WERI-Rb-1 (cell line): ENCODE measurements around the gene TMEM255B.

ENCODE experiments used
- DNase-seq: peaks from one replicate; pipeline ENCODE4 v3.0.0-alpha.2; 2020
- H3K27ac ChIP-seq: fragments of 250-450 bp; sonication (Bioruptor Pico); 2 replicates; pipeline ENCODE4 v1.5.1; 2020; ENCODE audit warnings: mild to moderate bottlenecking, moderate library complexity
- H3K27me3 ChIP-seq: fragments of 250-450 bp; sonication (Bioruptor Pico); 2 replicates; pipeline ENCODE4 v1.5.1; 2021; ENCODE audit warnings: mild to moderate bottlenecking, low read depth, moderate library complexity; ENCODE audit not compliant: insufficient read depth, severe bottlenecking
- H3K36me3 ChIP-seq: fragments of 250-450 bp; sonication (Bioruptor Pico); 2 replicates; pipeline ENCODE4 v1.5.1; 2020; ENCODE audit warnings: mild to moderate bottlenecking, moderate library complexity
- H3K4me3 ChIP-seq: 2 replicates; pipeline ENCODE4 v1.5.1; 2011; ENCODE audit warnings: low read depth, mild to moderate bottlenecking, control low read depth, low read length
- H3K9me3 ChIP-seq: fragments of 250-450 bp; sonication (Bioruptor Pico); 2 replicates; pipeline ENCODE4 v1.5.1; 2021; ENCODE audit warnings: mild to moderate bottlenecking, moderate library complexity; ENCODE audit not compliant: severe bottlenecking
- CTCF ChIP-seq: IDR thresholded peaks from 2 replicates; pipeline ENCODE4 v1.5.1; 2011; ENCODE audit warnings: low read depth, mild to moderate bottlenecking, control low read depth, inconsistent platforms, low read length

The TMEM255B gene

GRCh38 chr13:113777311-113778260, 18.6 kb downstream of the TMEM255B start:
- no peak for TF ChIP-seq CTCF
- no peaks in the 10 kb centered on the region for H3K27me3 ChIP-seq
- no peak overlapping the region for H3K27ac ChIP-seq
- peaks cover 15% of the 10 kb centered on the region for H3K9me3 ChIP-seq
- no peak overlapping the region for H3K4me3 ChIP-seq
- no peak for DNase-seq
- H3K36me3 ChIP-seq: no peaks in the 10 kb centered on the region

- Histone ChIP-seq H3K27ac (no peak overlapping the region), H3K36me3 (no peaks in the 10 kb centered on the region), H3K4me3 (no peak overlapping the region), H3K27me3 (peaks cover 9% of the 10 kb centered on the region), H3K9me3 (peaks cover 6% of the 10 kb centered on the region)
- no peak for TF ChIP-seq CTCF
- no peak for DNase-seq
Observed at GRCh38 chr13:113781571-113781970, 22.5 kb downstream of the TMEM255B start.

DNA sequence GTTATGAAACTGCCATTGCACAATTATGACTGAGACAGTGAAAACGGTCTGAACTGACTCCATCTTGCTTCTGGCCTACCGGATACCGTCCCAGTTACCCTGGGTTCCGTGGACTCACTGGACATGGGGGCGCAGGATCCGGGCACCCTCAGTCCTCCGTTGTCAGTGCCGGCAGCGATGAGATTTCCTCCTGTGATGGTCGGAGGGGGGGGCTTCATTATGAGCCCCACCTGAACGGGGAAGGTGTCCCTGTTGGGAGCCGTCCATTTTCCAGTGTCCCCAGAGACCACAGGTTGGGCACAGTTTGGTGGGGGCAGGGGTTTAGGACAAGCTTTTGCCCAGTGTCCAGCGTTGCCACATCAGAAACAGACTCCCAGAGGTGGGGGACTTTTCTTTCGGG, 23.4 kb downstream of the TMEM255B start:
- TF ChIP-seq CTCF: no peak
- no peak overlapping the region for H3K4me3 ChIP-seq
- DNase-seq: no peak
- H3K36me3 ChIP-seq: no peaks in the 10 kb centered on the region
- H3K9me3 ChIP-seq: peaks cover 6% of the 10 kb centered on the region
- H3K27ac ChIP-seq: no peak overlapping the region
- H3K27me3 ChIP-seq: peaks cover 11% of the 10 kb centered on the region

GRCh38 chr13:113783200-113783881, 24.3 kb downstream of the TMEM255B start:
- DNase-seq: no peak

GRCh38 chr13:113783966-113784644, 25.1 kb downstream of the TMEM255B start:
- DNase-seq: no peak
- no peak overlapping the region for H3K4me3 ChIP-seq
- H3K9me3 ChIP-seq: peaks cover 6% of the 10 kb centered on the region
- no peaks in the 10 kb centered on the region for H3K36me3 ChIP-seq
- TF ChIP-seq CTCF: no peak
- peaks cover 13% of the 10 kb centered on the region for H3K27me3 ChIP-seq
- no peak overlapping the region for H3K27ac ChIP-seq

More at GRCh38 chr13:113783200-113783881, 24.3 kb downstream of the TMEM255B start:
- H3K27ac ChIP-seq: no peak overlapping the region
- TF ChIP-seq CTCF: no peak
- peaks cover 6% of the 10 kb centered on the region for H3K9me3 ChIP-seq
- H3K27me3 ChIP-seq: peaks cover 13% of the 10 kb centered on the region
- no peaks in the 10 kb centered on the region for H3K36me3 ChIP-seq
- H3K4me3 ChIP-seq: no peak overlapping the region
